ENCODE measurements around the gene HAX1.
A peak's percentile ranks its signal among the peaks of the same experiment; 100 is the strongest.

DNA sequence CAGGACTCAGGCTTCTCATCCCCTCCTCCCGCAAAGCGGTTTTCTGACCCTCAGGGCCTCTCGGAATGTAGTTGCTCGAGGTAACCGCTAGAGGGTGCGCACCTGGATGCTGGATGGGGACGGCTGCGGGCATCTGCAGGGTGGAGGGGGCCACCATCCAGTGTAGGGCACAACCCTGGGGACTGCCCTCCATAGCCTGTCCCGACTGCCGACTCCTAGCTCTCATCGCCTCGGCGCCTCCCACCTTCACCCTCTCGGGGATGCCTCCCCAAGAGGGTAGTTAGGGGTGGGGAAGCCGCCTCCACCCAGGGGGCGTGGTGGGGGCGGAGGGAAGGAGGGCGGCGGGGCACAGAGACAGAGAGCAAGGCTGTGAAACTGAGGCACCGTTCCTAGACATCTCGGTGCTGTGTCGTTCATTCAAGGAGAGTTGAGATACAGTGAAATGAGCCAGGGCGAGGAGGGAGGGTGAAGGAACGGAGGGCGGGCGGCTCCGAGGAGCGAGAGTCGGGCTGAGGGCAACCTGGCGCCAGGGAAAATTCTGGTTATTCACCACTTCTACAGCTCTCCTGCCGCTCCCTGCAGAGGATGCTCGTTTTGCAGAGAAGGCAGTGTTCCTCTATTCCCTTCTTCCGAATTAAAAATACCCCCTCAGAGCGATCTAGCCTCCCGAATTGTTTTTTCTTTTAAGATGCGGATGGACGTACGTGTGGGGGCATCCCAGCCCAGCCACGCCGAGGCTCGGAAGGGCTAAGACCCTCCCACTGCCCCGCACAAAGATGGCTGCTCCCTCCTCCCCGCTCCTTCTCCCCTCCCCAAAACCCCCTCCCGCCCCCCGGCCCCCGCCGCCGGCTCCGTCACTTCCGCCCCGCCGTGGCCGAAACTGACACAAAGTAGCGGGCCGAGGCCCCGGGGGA is 52.5 kb downstream of the HAX1 start, which contains the start of gene ATP8B2:
- TF ChIP-seq, protein P1, sequence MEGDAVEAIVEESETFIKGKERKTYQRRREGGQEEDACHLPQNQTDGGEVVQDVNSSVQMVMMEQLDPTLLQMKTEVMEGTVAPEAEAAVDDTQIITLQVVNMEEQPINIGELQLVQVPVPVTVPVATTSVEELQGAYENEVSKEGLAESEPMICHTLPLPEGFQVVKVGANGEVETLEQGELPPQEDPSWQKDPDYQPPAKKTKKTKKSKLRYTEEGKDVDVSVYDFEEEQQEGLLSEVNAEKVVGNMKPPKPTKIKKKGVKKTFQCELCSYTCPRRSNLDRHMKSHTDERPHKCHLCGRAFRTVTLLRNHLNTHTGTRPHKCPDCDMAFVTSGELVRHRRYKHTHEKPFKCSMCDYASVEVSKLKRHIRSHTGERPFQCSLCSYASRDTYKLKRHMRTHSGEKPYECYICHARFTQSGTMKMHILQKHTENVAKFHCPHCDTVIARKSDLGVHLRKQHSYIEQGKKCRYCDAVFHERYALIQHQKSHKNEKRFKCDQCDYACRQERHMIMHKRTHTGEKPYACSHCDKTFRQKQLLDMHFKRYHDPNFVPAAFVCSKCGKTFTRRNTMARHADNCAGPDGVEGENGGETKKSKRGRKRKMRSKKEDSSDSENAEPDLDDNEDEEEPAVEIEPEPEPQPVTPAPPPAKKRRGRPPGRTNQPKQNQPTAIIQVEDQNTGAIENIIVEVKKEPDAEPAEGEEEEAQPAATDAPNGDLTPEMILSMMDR (IDR thresholded peaks at IDR 0.05; ENCODE audit: insufficient read depth, low read length, poor library complexity, severe bottlenecking) = peak; percentile 95
- no peak for TF ChIP-seq EZH2phosphoT487 (conservative IDR thresholded peaks at IDR 0.05; ENCODE audit: low read length)
